Liver (tissue), 9 donors: ENCODE results near the gene SCUBE3. TPM values are rescaled to one million over a fixed set of nuclear protein-coding genes. Genes with fewer than 3 reads are reported as not detected.

Experiments used
- DNase-seq: peaks from one replicate; pipeline ENCODE4 v3.0.0-alpha.2; 2017; ENCODE audit warnings: low spot score
- H3K27ac ChIP-seq, 2 donors: one replicate each; pipeline ENCODE4 v1.7.0; 2013; ENCODE audit warnings: inconsistent platforms in 2 of 2, low read length in 2 of 2, control low read depth in 1 of 2, low read depth in 1 of 2, mild to moderate bottlenecking in 1 of 2
- H3K27me3 ChIP-seq, 4 donors: one replicate each; pipeline versions ENCODE4 v1.6.1 to v1.7.0; 2013; ENCODE audit warnings: low read length in 3 of 4, inconsistent platforms in 1 of 4, mild to moderate bottlenecking in 1 of 4, moderate library complexity in 1 of 4; ENCODE audit not compliant: control insufficient read depth in 4 of 4, insufficient read depth in 4 of 4
- H3K36me3 ChIP-seq, 4 donors: one replicate each; pipeline versions ENCODE4 v1.6.1 to v1.7.0; 2013; ENCODE audit warnings: low read length in 3 of 4, mild to moderate bottlenecking in 3 of 4, low read depth in 1 of 4, moderate library complexity in 1 of 4; ENCODE audit not compliant: control insufficient read depth in 4 of 4, insufficient read depth in 3 of 4
- H3K4me1 ChIP-seq, 4 donors: one replicate each; pipeline versions ENCODE4 v1.6.1 to v1.7.0; 2013; ENCODE audit warnings: low read length in 3 of 4, mild to moderate bottlenecking in 3 of 4, moderate library complexity in 1 of 4; ENCODE audit not compliant: control insufficient read depth in 4 of 4, insufficient read depth in 4 of 4
- H3K4me3 ChIP-seq, 3 donors: one replicate each; pipeline versions ENCODE4 v1.6.1 to v1.7.0; 2013; ENCODE audit warnings: low read length in 3 of 3, control low read depth in 1 of 3, low read depth in 1 of 3, mild to moderate bottlenecking in 1 of 3
- H3K9ac ChIP-seq, 2 donors: one replicate each; pipeline ENCODE4 v1.7.0; 2013; ENCODE audit warnings: low read length in 2 of 2, mild to moderate bottlenecking in 2 of 2, moderate library complexity in 2 of 2, control low read depth in 1 of 2, low read depth in 1 of 2
- H3K9me3 ChIP-seq, 4 donors: one replicate each; pipeline versions ENCODE4 v1.6.1 to v1.7.0; 2013; ENCODE audit warnings: low read length in 3 of 4; ENCODE audit not compliant: control insufficient read depth in 4 of 4
- ATF3 ChIP-seq: IDR thresholded peaks from 2 replicates; pipeline ENCODE4 v1.6.1; 2016; ENCODE audit warnings: antibody characterized with exemption
- CTCF ChIP-seq: fragments of 150-350 bp; IDR thresholded peaks from 2 replicates; pipeline ENCODE4 v1.5.1; 2017; ENCODE audit warnings: improper control_type of control experiment, low read depth, low read length; ENCODE audit not compliant: missing input control
- EGR1 ChIP-seq, 2 donors: IDR thresholded peaks; 2 replicates each; pipeline ENCODE4 v1.6.1; 2016 to 2018; ENCODE audit warnings: antibody characterized with exemption in 2 of 2, low read depth in 2 of 2
- FOXA1 ChIP-seq: IDR thresholded peaks from 2 replicates; pipeline ENCODE4 v1.6.1; 2016; ENCODE audit warnings: antibody characterized with exemption
- FOXA2 ChIP-seq: IDR thresholded peaks from 2 replicates; pipeline ENCODE4 v1.6.1; 2016; ENCODE audit warnings: antibody characterized with exemption
- GABPA ChIP-seq, 2 donors: IDR thresholded peaks in 1 of 2; conservative IDR thresholded peaks in 1 of 2; 2 replicates each; pipeline ENCODE4 v1.6.1; 2016; ENCODE audit warnings: antibody characterized with exemption in 2 of 2, mild to moderate bottlenecking in 1 of 2, moderate library complexity in 1 of 2
- HNF4A ChIP-seq, 2 donors: conservative IDR thresholded peaks; 2 replicates each; pipeline ENCODE4 v1.6.1; 2016; ENCODE audit warnings: antibody characterized with exemption in 2 of 2, mild to moderate bottlenecking in 2 of 2
- HNF4G ChIP-seq: IDR thresholded peaks from 2 replicates; pipeline ENCODE4 v1.6.1; 2016; ENCODE audit warnings: antibody characterized with exemption
- JUND ChIP-seq, 2 donors: IDR thresholded peaks; 2 replicates each; pipeline ENCODE4 v1.6.1; 2016; ENCODE audit warnings: antibody characterized with exemption in 2 of 2
- MAX ChIP-seq: IDR thresholded peaks from 2 replicates; pipeline ENCODE4 v1.6.1; 2016; ENCODE audit warnings: antibody characterized with exemption
- NR2F2 ChIP-seq: IDR thresholded peaks from 2 replicates; pipeline ENCODE4 v1.6.1; 2016; ENCODE audit warnings: antibody characterized with exemption
- RAD21 ChIP-seq, 2 donors: IDR thresholded peaks; 2 replicates each; pipeline ENCODE4 v1.6.1; 2016; ENCODE audit warnings: antibody characterized with exemption in 2 of 2, mild to moderate bottlenecking in 2 of 2
- REST ChIP-seq: IDR thresholded peaks from 2 replicates; pipeline ENCODE4 v1.6.1; 2016; ENCODE audit warnings: antibody characterized with exemption, mild to moderate bottlenecking
- RXRA ChIP-seq, 2 donors: IDR thresholded peaks; 2 replicates each; pipeline ENCODE4 v1.6.1; 2017 to 2018; ENCODE audit warnings: antibody characterized with exemption in 2 of 2, mild to moderate bottlenecking in 1 of 2
- SP1 ChIP-seq: IDR thresholded peaks from 2 replicates; pipeline ENCODE4 v1.6.1; 2018; ENCODE audit warnings: antibody characterized with exemption, mild to moderate bottlenecking
- TAF1 ChIP-seq: conservative IDR thresholded peaks from 2 replicates; pipeline ENCODE4 v1.6.1; 2016; ENCODE audit warnings: antibody characterized with exemption, mild to moderate bottlenecking
- YY1 ChIP-seq: IDR thresholded peaks from 2 replicates; pipeline ENCODE4 v1.6.1; 2016; ENCODE audit warnings: antibody characterized with exemption, mild to moderate bottlenecking
- ZBTB33 ChIP-seq: IDR thresholded peaks from 2 replicates; pipeline ENCODE4 v1.6.1; 2016; ENCODE audit warnings: antibody characterized with exemption
- WGBS: extraction: QIAGEN DNeasy Blood & Tissue Kit; methylation state at CpG from one replicate; pipeline ENCODE4 v1.1.7; 2013; 5-methylcytosine and 5-hydroxymethylcytosine counted together
- polyA plus RNA-seq, 2 donors: library from polyadenylated mRNA; stranded (reverse) in 1 of 2; unstranded in 1 of 2; fragments of 200-250 nt in 1 of 2; fragments of >200 nt in 1 of 2; fragmentation: Nextera tagmentation in 1 of 2; extraction: Ambion mirVana in 1 of 2; gene quantifications; one replicate each; pipeline versions ENCODE4 v1.2.1 to v1.2.3, GENCODE V29; 2013 to 2015
- total RNA-seq, 2 donors: library from RNA; depleted of rRNA; stranded (reverse); fragments of >200 nt; gene quantifications; one replicate each; pipeline ENCODE4 v1.2.3, GENCODE V29; 2014
- donor health status: healthy.
- donor health status: healthy.
- donor health status: healthy.
- donor health status: healthy.
- donor health status: healthy.

SCUBE3 gene
- total and polyA plus RNA-seq, 4 donors = 0.03 to 0.09 (median 0.07) TPM

- TF ChIP-seq HNF4A (conservative IDR thresholded peaks at IDR 0.05) = no peak
Measured at GRCh38 chr6:35267446-35267845, 53.7 kb downstream of the SCUBE3 start (continued).

- H3K9ac ChIP-seq = no peak overlapping the region
- no peak for DNase-seq
- H3K4me1 ChIP-seq = no peaks in the 10 kb centered on the region
- H3K27ac ChIP-seq = no peak overlapping the region
- H3K36me3 ChIP-seq = peaks cover 0 to 2% (median 0%) of the 10 kb centered on the region in 4 donors
- no peaks in the 10 kb centered on the region for H3K9me3 ChIP-seq
- 81% methylated on average over 2 of the region's 2 CpGs for WGBS
- H3K27me3 ChIP-seq = no peaks in the 10 kb centered on the region
- TF ChIP-seq HNF4G = no peak
- no peak for TF ChIP-seq NR2F2
- no peak for TF ChIP-seq FOXA2
- no peak for TF ChIP-seq YY1
- TF ChIP-seq CTCF = no peak
- TF ChIP-seq REST = no peak
- no peak for TF ChIP-seq JUND (IDR thresholded peaks at IDR 0.05)
- TF ChIP-seq GABPA (IDR thresholded peaks at IDR 0.05 in 1 of 2, conservative IDR thresholded peaks at IDR 0.05 in 1 of 2) = no peak
- TF ChIP-seq EGR1 (IDR thresholded peaks at IDR 0.05; ENCODE audit: low read depth in 2 of 2) = no peak
- TF ChIP-seq RAD21 (IDR thresholded peaks at IDR 0.05) = no peak
- no peak for TF ChIP-seq ZBTB33
- no peak for TF ChIP-seq MAX
- TF ChIP-seq TAF1 = no peak
- no peak for TF ChIP-seq ATF3
- TF ChIP-seq HNF4A (conservative IDR thresholded peaks at IDR 0.05) = no peak
- TF ChIP-seq FOXA1 = no peak
- TF ChIP-seq RXRA (IDR thresholded peaks at IDR 0.05) = no peak
- no peak for TF ChIP-seq SP1
- no peak overlapping the region for H3K4me3 ChIP-seq
Measured at GRCh38 chr6:35267897-35268296, 54.1 kb downstream of the SCUBE3 start.
